Measurements from ENCODE around the gene DDRGK1.

DNA sequence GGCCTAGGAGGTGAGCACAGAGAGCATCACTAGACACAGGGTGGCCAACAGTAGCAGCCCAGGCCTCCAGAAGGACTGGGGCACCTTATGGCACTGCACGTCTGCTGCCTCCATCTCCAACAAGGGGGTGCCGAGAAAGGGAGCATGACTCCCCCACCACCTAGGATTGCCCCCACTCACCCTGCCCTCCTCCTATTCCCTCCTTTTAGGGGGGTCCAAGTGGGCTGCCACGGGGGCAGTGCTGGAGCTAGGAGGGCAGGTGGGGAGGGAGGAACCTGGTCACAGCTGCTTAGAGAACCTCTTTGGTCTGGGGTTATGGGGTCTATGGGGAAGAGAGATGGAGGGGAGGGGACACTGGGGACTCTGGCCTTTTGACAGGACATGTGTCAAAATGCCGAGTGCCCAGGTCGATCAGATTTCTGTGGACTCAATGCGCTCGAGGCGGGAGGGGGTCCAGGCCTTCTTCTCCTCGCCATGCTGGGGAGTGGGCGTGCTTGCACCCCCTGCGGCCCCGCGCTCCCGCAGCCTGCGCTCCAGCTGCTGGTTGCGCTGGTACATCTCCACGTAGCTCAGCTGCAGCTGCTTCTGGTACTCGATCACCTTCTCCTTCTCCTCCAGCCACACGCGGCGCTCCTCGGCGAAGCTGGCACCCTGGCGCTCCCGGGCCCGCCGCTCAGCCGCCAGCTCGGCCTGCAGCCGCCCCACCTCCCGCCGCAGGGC lies 40.3 kb downstream of the DDRGK1 start:
- TF ChIP-seq, protein P1, sequence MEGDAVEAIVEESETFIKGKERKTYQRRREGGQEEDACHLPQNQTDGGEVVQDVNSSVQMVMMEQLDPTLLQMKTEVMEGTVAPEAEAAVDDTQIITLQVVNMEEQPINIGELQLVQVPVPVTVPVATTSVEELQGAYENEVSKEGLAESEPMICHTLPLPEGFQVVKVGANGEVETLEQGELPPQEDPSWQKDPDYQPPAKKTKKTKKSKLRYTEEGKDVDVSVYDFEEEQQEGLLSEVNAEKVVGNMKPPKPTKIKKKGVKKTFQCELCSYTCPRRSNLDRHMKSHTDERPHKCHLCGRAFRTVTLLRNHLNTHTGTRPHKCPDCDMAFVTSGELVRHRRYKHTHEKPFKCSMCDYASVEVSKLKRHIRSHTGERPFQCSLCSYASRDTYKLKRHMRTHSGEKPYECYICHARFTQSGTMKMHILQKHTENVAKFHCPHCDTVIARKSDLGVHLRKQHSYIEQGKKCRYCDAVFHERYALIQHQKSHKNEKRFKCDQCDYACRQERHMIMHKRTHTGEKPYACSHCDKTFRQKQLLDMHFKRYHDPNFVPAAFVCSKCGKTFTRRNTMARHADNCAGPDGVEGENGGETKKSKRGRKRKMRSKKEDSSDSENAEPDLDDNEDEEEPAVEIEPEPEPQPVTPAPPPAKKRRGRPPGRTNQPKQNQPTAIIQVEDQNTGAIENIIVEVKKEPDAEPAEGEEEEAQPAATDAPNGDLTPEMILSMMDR (IDR thresholded peaks at IDR 0.05; ENCODE audit: low read depth, low read length), result no peak
- no peak for TF ChIP-seq EZH2phosphoT487 (IDR thresholded peaks at IDR 0.05; ENCODE audit: low read depth)
